ENCODE data around the gene FMO5. TPM values are rescaled to one million over a fixed set of nuclear protein-coding genes. Genes with fewer than 3 reads are reported as not detected.

The FMO5 gene
- total and polyA plus RNA-seq, 2 of the 13 experiments (the other 11 are each of a cell fraction or from before 2014, with no cell fraction given) = 48.2 to 149 TPM

- peak; percentile 98 for TF ChIP-seq CSRNP1 (CRISPR knock-in tag; IDR thresholded peaks at IDR 0.05)
- TF ChIP-seq ZNF546 (CRISPR knock-in tag; conservative IDR thresholded peaks at IDR 0.05) = peak; percentile 76; the same call in 1 of the 2 replicates
- peak; percentile 50; the same call in 1 of the 2 replicates for TF ChIP-seq MEIS2 (CRISPR knock-in tag; IDR thresholded peaks at IDR 0.05)
- peak; percentile 77; the same call in 1 of the 2 replicates for TF ChIP-seq IRF2 (CRISPR knock-in tag; IDR thresholded peaks at IDR 0.05)
- peak; percentile 80; the same call in 1 of the 2 replicates for TF ChIP-seq ZNF891 (CRISPR knock-in tag; IDR thresholded peaks at IDR 0.05)
- TF ChIP-seq KLF13 (CRISPR knock-in tag; IDR thresholded peaks at IDR 0.05) = no peak
- TF ChIP-seq ZNF17 (CRISPR knock-in tag; IDR thresholded peaks at IDR 0.05) = no peak
- peak; percentile 71 for TF ChIP-seq HNF1B (CRISPR knock-in tag; IDR thresholded peaks at IDR 0.05)
- TF ChIP-seq ZNF407 (CRISPR knock-in tag; IDR thresholded peaks at IDR 0.05; ENCODE audit: not compliant biosample characterization) = peak; percentile 38
- TF ChIP-seq AFF4 (CRISPR knock-in tag; IDR thresholded peaks at IDR 0.05) = no peak; the same call in 1 of the 2 replicates
- TF ChIP-seq ZNF350 (CRISPR knock-in tag; IDR thresholded peaks at IDR 0.05; ENCODE audit: borderline replicate concordance, low read depth) = peak; percentile 83; the same call in 1 of the 2 replicates
- TF ChIP-seq RARA (CRISPR knock-in tag; IDR thresholded peaks at IDR 0.05) = peak; percentile 62
Measured at GRCh38 chr1:147242449-147243227, 17.5 kb upstream of the FMO5 start, which contains the start of gene CHD1L (continued).

Data from HepG2 (cell line).